ENCODE data around the gene EFHC2. TPM values are rescaled to one million over a fixed set of nuclear protein-coding genes. Genes with fewer than 3 reads are reported as not detected.

EFHC2 gene
- total RNA-seq, 4 donors from 2014 or later: 0.11 TPM; not detected in 3

DNA sequence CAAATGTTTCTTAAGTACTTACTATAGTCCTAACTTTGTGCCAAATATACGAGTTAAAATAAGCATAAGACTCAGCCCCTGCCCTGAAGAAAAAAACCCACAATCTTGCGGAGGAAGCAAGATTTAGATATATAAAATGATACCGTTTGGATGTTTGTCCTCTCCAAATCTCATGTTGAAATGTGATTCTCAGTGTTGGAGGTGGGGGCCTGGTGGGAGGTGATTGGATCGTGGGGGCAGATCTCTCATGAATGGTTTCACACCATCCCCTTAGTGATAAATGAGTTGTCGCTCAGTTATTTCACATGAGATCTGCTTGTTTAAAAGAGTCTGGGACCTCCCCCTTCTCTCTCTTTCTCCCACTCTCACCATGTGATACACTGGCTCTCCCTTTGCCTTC lies 28.7 kb downstream of the EFHC2 start:
- in situ Hi-C loops (cut with MboI; ENCODE audit: low sequenced_read_pairs in 4 of 4): no loop called here
- H3K27ac ChIP-seq: no peak overlapping the region

DNA sequence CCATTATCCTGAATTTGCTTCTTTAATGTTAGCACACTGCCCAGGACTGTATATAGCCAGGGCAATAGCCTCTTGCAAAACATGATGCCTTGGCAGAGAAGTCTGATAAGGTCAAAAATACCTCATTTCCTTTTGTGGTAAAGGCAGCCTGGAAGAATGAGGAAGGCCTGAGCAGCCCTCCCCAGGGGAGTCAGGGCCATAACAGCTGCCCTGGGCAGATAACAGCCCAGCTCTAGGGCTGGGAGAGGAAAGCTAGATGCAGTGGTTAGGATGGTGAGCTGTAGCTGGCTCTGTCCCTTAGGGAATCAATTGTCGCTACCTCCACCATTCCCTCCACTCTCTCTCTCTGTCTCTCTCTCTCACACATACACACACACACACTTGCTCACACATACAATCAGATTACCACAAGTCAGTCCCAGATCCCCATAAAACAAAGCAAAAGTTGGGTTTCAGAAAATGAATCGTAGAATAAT lies 29.2 kb downstream of the EFHC2 start:
- ATAC-seq: no peak
- no peaks in the 10 kb centered on the region for H3K4me1 ChIP-seq
- intact Hi-C loops (cut with DNase I; ENCODE audit: low total_unique reads) (no loop called here), in situ Hi-C loops (cut with MboI; ENCODE audit: low sequenced_read_pairs in 4 of 4) (no loop called here)
- DNase-seq: no peak
- H3K27me3 ChIP-seq: no peaks in the 10 kb centered on the region
- H3K9me3 ChIP-seq: no peaks in the 10 kb centered on the region
- no peaks in the 10 kb centered on the region for H3K36me3 ChIP-seq
- no peak overlapping the region for H3K27ac ChIP-seq
- no peak for TF ChIP-seq POLR2A (IDR thresholded peaks at IDR 0.05)
- TF ChIP-seq, protein P1, sequence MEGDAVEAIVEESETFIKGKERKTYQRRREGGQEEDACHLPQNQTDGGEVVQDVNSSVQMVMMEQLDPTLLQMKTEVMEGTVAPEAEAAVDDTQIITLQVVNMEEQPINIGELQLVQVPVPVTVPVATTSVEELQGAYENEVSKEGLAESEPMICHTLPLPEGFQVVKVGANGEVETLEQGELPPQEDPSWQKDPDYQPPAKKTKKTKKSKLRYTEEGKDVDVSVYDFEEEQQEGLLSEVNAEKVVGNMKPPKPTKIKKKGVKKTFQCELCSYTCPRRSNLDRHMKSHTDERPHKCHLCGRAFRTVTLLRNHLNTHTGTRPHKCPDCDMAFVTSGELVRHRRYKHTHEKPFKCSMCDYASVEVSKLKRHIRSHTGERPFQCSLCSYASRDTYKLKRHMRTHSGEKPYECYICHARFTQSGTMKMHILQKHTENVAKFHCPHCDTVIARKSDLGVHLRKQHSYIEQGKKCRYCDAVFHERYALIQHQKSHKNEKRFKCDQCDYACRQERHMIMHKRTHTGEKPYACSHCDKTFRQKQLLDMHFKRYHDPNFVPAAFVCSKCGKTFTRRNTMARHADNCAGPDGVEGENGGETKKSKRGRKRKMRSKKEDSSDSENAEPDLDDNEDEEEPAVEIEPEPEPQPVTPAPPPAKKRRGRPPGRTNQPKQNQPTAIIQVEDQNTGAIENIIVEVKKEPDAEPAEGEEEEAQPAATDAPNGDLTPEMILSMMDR (IDR thresholded peaks at IDR 0.05 in 4 of 5, conservative IDR thresholded peaks at IDR 0.05 in 1 of 5): no peak
- H3K4me3 ChIP-seq: no peak overlapping the region

More for the DNA sequence above, 28.7 kb downstream of the EFHC2 start:
- TF ChIP-seq POLR2A (IDR thresholded peaks at IDR 0.05): no peak
- TF ChIP-seq, protein P1 (IDR thresholded peaks at IDR 0.05 in 4 of 5, conservative IDR thresholded peaks at IDR 0.05 in 1 of 5): no peak
- Histone ChIP-seq H3K27me3 (no peaks in the 10 kb centered on the region), H3K9me3 (no peaks in the 10 kb centered on the region), H3K36me3 (no peaks in the 10 kb centered on the region), H3K4me1 (no peaks in the 10 kb centered on the region), H3K4me3 (no peak overlapping the region)
- DNase-seq: no peak
- intact Hi-C loops (cut with DNase I; ENCODE audit: low total_unique reads): no loop called here
- no peak for ATAC-seq

GRCh38 chrX:44312421-44312820 lies 31.1 kb downstream of the EFHC2 start:
- Histone ChIP-seq H3K27me3 (no peaks in the 10 kb centered on the region), H3K4me3 (no peak overlapping the region), H3K27ac (no peak overlapping the region), H3K4me1 (no peaks in the 10 kb centered on the region), H3K36me3 (no peaks in the 10 kb centered on the region), H3K9me3 (no peaks in the 10 kb centered on the region)
- DNase-seq: no peak
- in situ Hi-C loops (cut with MboI; ENCODE audit: low sequenced_read_pairs in 4 of 4) (no loop called here), intact Hi-C loops (cut with DNase I; ENCODE audit: low total_unique reads) (no loop called here)
- no peak for ATAC-seq
- TF ChIP-seq, protein P1 (IDR thresholded peaks at IDR 0.05 in 4 of 5, conservative IDR thresholded peaks at IDR 0.05 in 1 of 5): no peak
- no peak for TF ChIP-seq POLR2A (IDR thresholded peaks at IDR 0.05)

DNA sequence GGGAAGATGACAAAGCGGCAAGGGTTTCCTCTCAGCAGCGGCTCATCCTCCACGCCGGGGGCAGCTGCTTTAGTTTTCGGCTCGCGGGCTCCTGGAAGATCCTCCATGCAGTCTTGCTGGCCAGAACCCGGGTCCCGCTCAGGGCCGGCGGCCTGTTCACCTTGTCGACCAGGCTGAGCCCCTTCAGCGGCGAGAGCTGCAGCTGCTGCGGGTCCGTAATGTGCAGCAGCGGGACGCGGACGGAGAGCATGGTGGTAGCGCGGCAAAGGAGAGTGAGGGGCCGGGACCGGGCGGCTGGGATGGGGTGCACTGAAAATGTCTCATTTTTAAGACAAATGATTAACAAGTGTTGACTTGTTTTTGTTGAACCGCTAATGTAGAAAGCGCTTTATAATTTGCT lies 33.2 kb downstream of the EFHC2 start:
- no peaks in the 10 kb centered on the region for H3K4me1 ChIP-seq
- H3K9me3 ChIP-seq: no peaks in the 10 kb centered on the region
- no peaks in the 10 kb centered on the region for H3K36me3 ChIP-seq
- no peak for ATAC-seq
- no peak overlapping the region for H3K4me3 ChIP-seq
- intact Hi-C loops (cut with DNase I; ENCODE audit: low total_unique reads): no loop called here
- H3K27ac ChIP-seq: no peak overlapping the region
- DNase-seq: no peak
- TF ChIP-seq, protein P1 (IDR thresholded peaks at IDR 0.05 in 4 of 5, conservative IDR thresholded peaks at IDR 0.05 in 1 of 5): no peak
- TF ChIP-seq POLR2A (IDR thresholded peaks at IDR 0.05): no peak
- in situ Hi-C loops (cut with MboI; ENCODE audit: low sequenced_read_pairs in 4 of 4): no loop called here
- H3K27me3 ChIP-seq: no peaks in the 10 kb centered on the region

- no peak for DNase-seq
- H3K4me3 ChIP-seq: no peak overlapping the region
- ATAC-seq: no peak
- H3K36me3 ChIP-seq: no peaks in the 10 kb centered on the region
- TF ChIP-seq, protein P1 (IDR thresholded peaks at IDR 0.05 in 4 of 5, conservative IDR thresholded peaks at IDR 0.05 in 1 of 5): no peak
- TF ChIP-seq POLR2A (IDR thresholded peaks at IDR 0.05): no peak
- intact Hi-C loops (cut with DNase I; ENCODE audit: low total_unique reads): no loop called here
- no peaks in the 10 kb centered on the region for H3K27me3 ChIP-seq
- no peaks in the 10 kb centered on the region for H3K9me3 ChIP-seq
- H3K27ac ChIP-seq: no peak overlapping the region
- no peaks in the 10 kb centered on the region for H3K4me1 ChIP-seq
- in situ Hi-C loops (cut with MboI; ENCODE audit: low sequenced_read_pairs in 4 of 4): no loop called here
These were observed 34.6 kb downstream of the EFHC2 start for GRCh38 chrX:44308869-44309268.

All from gastrocnemius medialis (tissue), 4 donors.